Measurements from ENCODE around the gene UBE2F.
"Not testable (repeated sequence)": the region's sequence is repeated elsewhere in the genome, so short reads cannot be mapped to it uniquely, and the experiment has no call there.

The UBE2F gene

DNA sequence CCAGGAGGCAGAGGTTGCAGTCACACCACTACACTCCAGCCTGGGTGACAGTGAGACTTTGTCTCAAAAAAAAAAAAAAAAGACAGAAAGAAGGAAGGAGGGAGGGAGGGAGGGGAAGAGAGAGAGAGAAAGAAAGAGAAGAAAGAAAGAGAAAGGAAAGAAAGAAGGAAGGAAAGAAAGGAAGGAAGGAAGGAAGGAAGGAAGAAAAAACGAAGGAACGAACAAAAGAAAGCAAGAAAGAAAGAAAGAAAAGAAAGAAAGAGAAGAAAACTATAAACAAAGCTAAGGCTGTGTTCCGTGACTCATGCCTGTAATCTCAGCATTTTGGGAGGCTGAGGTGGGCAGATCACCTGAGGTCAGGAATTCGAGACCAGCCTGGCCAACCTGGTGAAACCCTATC is 15.5 kb upstream of the UBE2F start:
- H3K4me3 ChIP-seq (ENCODE audit: low read length); H3K9ac ChIP-seq (ENCODE audit: low read depth, low read length); H3K4me1 ChIP-seq (ENCODE audit: insufficient read depth, low read length); H3K36me3 ChIP-seq (ENCODE audit: insufficient read depth, low read depth, low read length); H3K27ac ChIP-seq (ENCODE audit: low read length); H3K9me3 ChIP-seq (ENCODE audit: insufficient read depth, low read depth, low read length): not testable (repeated sequence)
- H3K27me3 ChIP-seq (ENCODE audit: insufficient read depth, low read length), result peaks cover 20% of the 10 kb centered on the region

DNA sequence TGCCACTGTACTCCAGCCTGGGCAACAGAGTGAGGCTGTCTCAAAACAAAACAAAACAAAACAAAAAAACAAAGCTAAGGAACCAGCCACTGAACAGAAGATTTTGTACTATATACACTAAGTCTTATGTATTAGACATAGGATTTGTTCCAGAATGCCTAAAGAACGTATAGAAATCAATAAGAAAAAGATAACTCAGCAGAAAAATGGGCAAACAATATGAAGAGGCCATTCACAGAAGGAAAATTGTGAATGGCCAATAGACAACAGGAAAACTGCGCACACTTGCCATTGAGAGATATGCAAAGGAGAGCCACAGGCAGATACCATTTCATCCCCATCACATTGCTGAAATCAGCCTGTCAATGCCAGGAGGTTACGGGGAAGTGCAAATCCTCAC is 14.9 kb upstream of the UBE2F start:
- no peaks in the 10 kb centered on the region for H3K36me3 ChIP-seq (ENCODE audit: insufficient read depth, low read depth, low read length)
- no peak overlapping the region for H3K27ac ChIP-seq (ENCODE audit: low read length)
- no peak overlapping the region for H3K4me3 ChIP-seq (ENCODE audit: low read length)
- no peak overlapping the region for H3K9ac ChIP-seq (ENCODE audit: low read depth, low read length)
- H3K4me1 ChIP-seq (ENCODE audit: insufficient read depth, low read length), result no peaks in the 10 kb centered on the region
- no peaks in the 10 kb centered on the region; the same call in 1 of the 2 replicates for H3K9me3 ChIP-seq (ENCODE audit: insufficient read depth, low read depth, low read length)
- peaks cover 25% of the 10 kb centered on the region for H3K27me3 ChIP-seq (ENCODE audit: insufficient read depth, low read length)

GRCh38 chr2:237952851-237953250 is 14.0 kb upstream of the UBE2F start:
- H3K27me3 ChIP-seq (ENCODE audit: insufficient read depth, low read length), result peaks cover 35% of the 10 kb centered on the region
- H3K27ac ChIP-seq (ENCODE audit: low read length), result no peak overlapping the region
- H3K9me3 ChIP-seq (ENCODE audit: insufficient read depth, low read depth, low read length), result no peaks in the 10 kb centered on the region
- H3K9ac ChIP-seq (ENCODE audit: low read depth, low read length), result no peak overlapping the region
- no peaks in the 10 kb centered on the region for H3K36me3 ChIP-seq (ENCODE audit: insufficient read depth, low read depth, low read length)
- no peak overlapping the region for H3K4me3 ChIP-seq (ENCODE audit: low read length)
- no peaks in the 10 kb centered on the region for H3K4me1 ChIP-seq (ENCODE audit: insufficient read depth, low read length)

GRCh38 chr2:237955640-237956401 is 11.0 kb upstream of the UBE2F start:
- H3K36me3 ChIP-seq (ENCODE audit: insufficient read depth, low read depth, low read length), result no peaks in the 10 kb centered on the region

DNA sequence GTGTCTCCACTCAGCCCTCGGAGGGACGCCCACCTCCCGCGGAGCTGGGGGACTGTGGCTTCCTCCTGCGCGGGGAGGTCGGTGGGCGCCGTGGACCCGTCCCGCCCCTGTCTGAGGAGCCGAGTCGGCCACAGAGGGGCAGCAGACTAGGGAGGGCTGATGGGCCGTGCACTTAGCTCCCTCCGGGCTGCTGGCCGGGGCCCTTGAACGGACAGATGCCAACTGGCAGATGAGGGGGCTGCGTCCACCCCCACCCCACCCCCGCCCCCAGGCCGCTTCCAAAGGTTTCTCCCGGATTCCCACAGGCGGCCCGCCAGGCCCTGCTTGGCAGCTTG is 10.4 kb upstream of the UBE2F start:
- H3K9ac ChIP-seq (ENCODE audit: low read depth, low read length), result no peak overlapping the region
- peaks cover 41% of the 10 kb centered on the region for H3K27me3 ChIP-seq (ENCODE audit: insufficient read depth, low read length)
- H3K36me3 ChIP-seq (ENCODE audit: insufficient read depth, low read depth, low read length), result no peaks in the 10 kb centered on the region
- no peaks in the 10 kb centered on the region for H3K4me1 ChIP-seq (ENCODE audit: insufficient read depth, low read length)
- H3K4me3 ChIP-seq (ENCODE audit: low read length), result peak overlapping the region; percentile 62; the same call in 1 of the 2 replicates
- H3K27ac ChIP-seq (ENCODE audit: low read length), result no peak overlapping the region
- H3K9me3 ChIP-seq (ENCODE audit: insufficient read depth, low read depth, low read length), result peaks cover 4% of the 10 kb centered on the region; the same call in 1 of the 2 replicates

More at GRCh38 chr2:237955640-237956401, 11.0 kb upstream of the UBE2F start:
- Histone ChIP-seq H3K4me1 (ENCODE audit: insufficient read depth, low read length) (no peaks in the 10 kb centered on the region), H3K27me3 (ENCODE audit: insufficient read depth, low read length) (peaks cover 41% of the 10 kb centered on the region), H3K4me3 (ENCODE audit: low read length) (peak overlapping the region; percentile 62; the same call in 1 of the 2 replicates), H3K27ac (ENCODE audit: low read length) (no peak overlapping the region), H3K9ac (ENCODE audit: low read depth, low read length) (no peak overlapping the region), H3K9me3 (ENCODE audit: insufficient read depth, low read depth, low read length) (no peaks in the 10 kb centered on the region)

- Histone ChIP-seq H3K27ac (ENCODE audit: low read length) (no peak overlapping the region), H3K27me3 (ENCODE audit: insufficient read depth, low read length) (peaks cover 18% of the 10 kb centered on the region), H3K4me3 (ENCODE audit: low read length) (no peak overlapping the region), H3K36me3 (ENCODE audit: insufficient read depth, low read depth, low read length) (no peaks in the 10 kb centered on the region), H3K9ac (ENCODE audit: low read depth, low read length) (no peak overlapping the region), H3K9me3 (ENCODE audit: insufficient read depth, low read depth, low read length) (peaks cover 11% of the 10 kb centered on the region), H3K4me1 (ENCODE audit: insufficient read depth, low read length) (no peaks in the 10 kb centered on the region)
These were observed 5.2 kb upstream of the UBE2F start for GRCh38 chr2:237961637-237962036.

- Histone ChIP-seq H3K4me3 (ENCODE audit: low read length) (no peak overlapping the region), H3K27ac (ENCODE audit: low read length) (no peak overlapping the region), H3K4me1 (ENCODE audit: insufficient read depth, low read length) (no peaks in the 10 kb centered on the region), H3K9me3 (ENCODE audit: insufficient read depth, low read depth, low read length) (peaks cover 11% of the 10 kb centered on the region), H3K36me3 (ENCODE audit: insufficient read depth, low read depth, low read length) (no peaks in the 10 kb centered on the region), H3K9ac (ENCODE audit: low read depth, low read length) (no peak overlapping the region), H3K27me3 (ENCODE audit: insufficient read depth, low read length) (peaks cover 9% of the 10 kb centered on the region)
These were observed 4.3 kb upstream of the UBE2F start for GRCh38 chr2:237962432-237963084.

DNA sequence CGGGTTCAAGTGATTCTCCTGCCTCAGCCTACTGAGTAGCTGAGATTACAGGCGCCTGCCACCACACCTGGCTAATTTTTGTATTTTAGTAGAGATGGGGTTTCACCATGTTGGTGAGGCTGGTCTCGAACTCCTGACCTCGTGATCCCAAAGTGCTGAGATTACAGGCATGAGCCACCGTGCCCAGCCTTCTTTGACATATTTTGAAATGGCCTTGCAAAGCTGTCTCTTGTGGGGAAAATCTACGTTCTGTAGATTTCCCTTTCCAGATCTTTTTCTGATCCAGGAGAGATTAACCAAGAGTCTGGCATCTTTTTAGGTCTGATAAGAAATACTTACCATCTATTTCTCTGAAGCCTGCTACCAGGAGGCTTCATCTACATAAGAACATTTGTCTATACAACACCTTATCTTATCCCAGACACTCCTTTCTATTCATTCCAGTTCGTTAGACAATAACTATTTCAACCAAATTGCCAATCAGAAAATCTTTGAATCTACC is 3.3 kb upstream of the UBE2F start:
- H3K4me3 ChIP-seq (ENCODE audit: low read length); H3K36me3 ChIP-seq (ENCODE audit: insufficient read depth, low read depth, low read length); H3K27ac ChIP-seq (ENCODE audit: low read length); H3K27me3 ChIP-seq (ENCODE audit: insufficient read depth, low read length); H3K9ac ChIP-seq (ENCODE audit: low read depth, low read length); H3K4me1 ChIP-seq (ENCODE audit: insufficient read depth, low read length): not testable (repeated sequence)
- peaks cover 11% of the 10 kb centered on the region for H3K9me3 ChIP-seq (ENCODE audit: insufficient read depth, low read depth, low read length)

DNA sequence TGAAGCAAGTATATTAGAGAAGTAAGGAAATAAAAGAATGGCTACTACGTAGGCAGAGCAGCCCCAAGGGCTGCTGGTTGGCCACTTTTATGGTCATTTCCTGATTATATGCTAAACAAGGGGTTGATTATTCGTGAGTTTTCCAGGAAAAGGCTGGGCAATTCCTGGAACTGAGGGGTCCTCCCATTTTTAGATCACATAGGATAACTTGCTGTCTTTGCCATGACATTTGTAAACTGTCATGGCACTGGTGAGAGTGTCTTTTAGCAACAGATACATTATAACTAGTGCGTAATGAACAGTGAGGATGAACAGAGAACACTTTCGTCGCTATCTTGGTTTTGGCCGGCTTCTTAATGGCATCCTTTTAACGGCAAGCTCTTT is 2.6 kb upstream of the UBE2F start:
- H3K9me3 ChIP-seq (ENCODE audit: insufficient read depth, low read depth, low read length), result peaks cover 11% of the 10 kb centered on the region

GRCh38 chr2:237964578-237965404 is 2.0 kb upstream of the UBE2F start:
- Histone ChIP-seq H3K4me1 (ENCODE audit: insufficient read depth, low read length) (peaks cover 8% of the 10 kb centered on the region; the same call in 1 of the 2 replicates), H3K4me3 (ENCODE audit: low read length) (no peak overlapping the region), H3K27me3 (ENCODE audit: insufficient read depth, low read length) (peaks cover 6% of the 10 kb centered on the region), H3K36me3 (ENCODE audit: insufficient read depth, low read depth, low read length) (no peaks in the 10 kb centered on the region), H3K9ac (ENCODE audit: low read depth, low read length) (no peak overlapping the region), H3K9me3 (ENCODE audit: insufficient read depth, low read depth, low read length) (peaks cover 11% of the 10 kb centered on the region), H3K27ac (ENCODE audit: low read length) (no peak overlapping the region)

More for the DNA sequence above, 2.6 kb upstream of the UBE2F start:
- Histone ChIP-seq H3K4me1 (ENCODE audit: insufficient read depth, low read length) (peaks cover 8% of the 10 kb centered on the region; the same call in 1 of the 2 replicates), H3K4me3 (ENCODE audit: low read length) (no peak overlapping the region), H3K36me3 (ENCODE audit: insufficient read depth, low read depth, low read length) (no peaks in the 10 kb centered on the region), H3K27me3 (ENCODE audit: insufficient read depth, low read length) (peaks cover 6% of the 10 kb centered on the region), H3K9ac (ENCODE audit: low read depth, low read length) (no peak overlapping the region), H3K27ac (ENCODE audit: low read length) (no peak overlapping the region)

- not testable (repeated sequence) for H3K27ac ChIP-seq (ENCODE audit: low read length); H3K27me3 ChIP-seq (ENCODE audit: insufficient read depth, low read length); H3K4me1 ChIP-seq (ENCODE audit: insufficient read depth, low read length); H3K36me3 ChIP-seq (ENCODE audit: insufficient read depth, low read depth, low read length)
- peak overlapping the region; percentile 79; the same call in 1 of the 2 replicates for H3K9ac ChIP-seq (ENCODE audit: low read depth, low read length)
- H3K9me3 ChIP-seq (ENCODE audit: insufficient read depth, low read depth, low read length), result peaks cover 11% of the 10 kb centered on the region
- H3K4me3 ChIP-seq (ENCODE audit: low read length), result peak overlapping the region; percentile 88; the same call in 1 of the 2 replicates
These were observed 970 bp upstream of the UBE2F start for GRCh38 chr2:237965844-237966243.
